WI38 (cell line): ENCODE data around the gene CCDC117.
A peak's percentile ranks its signal among the peaks of the same experiment; 100 is the strongest.
"Not testable (repeated sequence)": the region's sequence is repeated elsewhere in the genome, so short reads cannot be mapped to it uniquely, and the experiment has no call there.

Experiments
- H3K4me3 ChIP-seq: 2 replicates; pipeline ENCODE4 v1.5.1; 2011; ENCODE audit warnings: low read depth, mild to moderate bottlenecking, control low read depth, low read length
- TF ChIP-seq, protein P1 (sequence below): IDR thresholded peaks from 2 replicates; pipeline ENCODE4 v1.5.1; 2012; ENCODE audit warnings: low read depth, mild to moderate bottlenecking, control low read depth, low read length

CCDC117 gene

DNA sequence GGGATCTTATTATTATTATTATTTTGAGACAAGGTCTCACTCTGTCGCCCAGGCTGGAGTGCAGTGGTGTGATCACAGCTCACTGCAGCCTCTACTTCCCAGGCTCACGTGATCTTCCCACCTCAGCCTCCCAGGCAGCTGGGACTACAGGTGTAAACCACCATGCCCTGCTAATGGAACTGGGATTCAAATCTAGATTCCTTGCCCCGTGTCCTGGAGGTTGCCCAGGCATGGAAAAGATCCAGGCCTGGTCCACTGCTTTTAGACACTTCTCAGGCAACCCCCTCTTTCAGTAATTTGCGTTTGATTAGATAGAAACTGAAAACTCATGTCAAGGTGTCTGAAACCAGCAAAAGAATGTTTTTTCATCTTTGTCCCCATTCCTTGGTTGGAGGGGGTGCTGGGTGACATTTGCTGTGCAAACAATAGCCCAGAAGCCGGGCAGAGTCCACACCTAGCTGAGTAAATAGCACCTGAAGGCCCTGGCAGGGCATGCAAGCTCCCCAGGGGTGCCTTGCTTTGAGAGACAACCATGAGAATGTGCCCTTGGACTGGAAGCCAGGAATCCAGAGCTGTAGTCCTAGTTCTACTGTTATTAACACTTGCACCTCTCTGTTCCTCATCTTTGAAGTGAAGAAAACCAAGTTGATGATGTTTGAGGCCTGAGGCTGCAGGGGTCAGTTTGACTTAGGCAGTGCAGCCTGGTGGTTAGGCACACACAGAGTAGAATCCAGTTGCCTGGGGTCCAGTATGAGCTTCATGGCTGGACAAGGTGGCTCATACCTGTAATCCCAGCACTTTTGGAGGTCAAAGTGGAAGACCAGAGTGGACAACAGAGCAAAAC, 47.0 kb downstream of the CCDC117 start:
- TF ChIP-seq, protein P1, sequence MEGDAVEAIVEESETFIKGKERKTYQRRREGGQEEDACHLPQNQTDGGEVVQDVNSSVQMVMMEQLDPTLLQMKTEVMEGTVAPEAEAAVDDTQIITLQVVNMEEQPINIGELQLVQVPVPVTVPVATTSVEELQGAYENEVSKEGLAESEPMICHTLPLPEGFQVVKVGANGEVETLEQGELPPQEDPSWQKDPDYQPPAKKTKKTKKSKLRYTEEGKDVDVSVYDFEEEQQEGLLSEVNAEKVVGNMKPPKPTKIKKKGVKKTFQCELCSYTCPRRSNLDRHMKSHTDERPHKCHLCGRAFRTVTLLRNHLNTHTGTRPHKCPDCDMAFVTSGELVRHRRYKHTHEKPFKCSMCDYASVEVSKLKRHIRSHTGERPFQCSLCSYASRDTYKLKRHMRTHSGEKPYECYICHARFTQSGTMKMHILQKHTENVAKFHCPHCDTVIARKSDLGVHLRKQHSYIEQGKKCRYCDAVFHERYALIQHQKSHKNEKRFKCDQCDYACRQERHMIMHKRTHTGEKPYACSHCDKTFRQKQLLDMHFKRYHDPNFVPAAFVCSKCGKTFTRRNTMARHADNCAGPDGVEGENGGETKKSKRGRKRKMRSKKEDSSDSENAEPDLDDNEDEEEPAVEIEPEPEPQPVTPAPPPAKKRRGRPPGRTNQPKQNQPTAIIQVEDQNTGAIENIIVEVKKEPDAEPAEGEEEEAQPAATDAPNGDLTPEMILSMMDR, result no peak
- H3K4me3 ChIP-seq, result no peak overlapping the region

DNA sequence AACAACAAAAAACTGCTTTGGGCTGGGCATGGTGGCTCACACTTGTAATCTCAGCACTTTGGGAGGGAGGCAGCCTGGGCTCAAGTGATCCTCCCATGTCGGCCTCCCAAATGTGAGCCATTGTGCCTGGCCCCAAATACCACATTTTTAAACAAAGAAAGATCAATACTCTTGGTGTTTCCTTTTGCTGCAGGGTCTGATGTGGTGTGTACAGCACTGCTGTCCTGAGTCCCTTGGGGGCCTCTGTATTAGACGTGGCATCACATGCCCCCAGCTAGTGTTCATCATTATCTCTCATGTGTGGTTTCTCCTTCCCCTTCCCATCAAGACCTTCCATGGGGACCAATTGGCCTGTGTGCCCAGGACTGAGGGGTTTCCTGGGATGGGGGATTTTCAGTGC, 48.4 kb downstream of the CCDC117 start:
- TF ChIP-seq, protein P1, result no peak

DNA sequence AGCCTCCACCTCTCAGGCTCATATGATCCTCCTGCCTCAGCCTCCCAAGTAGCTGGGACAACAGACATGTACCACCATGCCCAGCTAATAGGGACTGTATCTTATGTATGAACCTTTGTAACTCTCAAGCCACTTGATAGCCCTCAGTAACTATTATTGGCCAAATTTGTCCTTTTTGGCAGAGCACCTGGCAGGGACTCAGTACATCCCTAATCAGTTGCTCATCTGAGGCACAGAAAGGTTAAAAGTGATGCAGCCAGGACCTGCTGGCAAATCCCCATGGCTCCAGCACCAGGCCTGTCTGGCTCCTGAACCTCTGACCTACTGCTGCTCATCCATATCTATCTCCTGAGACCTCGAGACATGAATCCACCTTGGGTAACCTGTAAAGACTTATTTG, 49.0 kb downstream of the CCDC117 start:
- TF ChIP-seq, protein P1, result no peak
- no peak overlapping the region for H3K4me3 ChIP-seq

More for the DNA sequence above, 48.4 kb downstream of the CCDC117 start:
- H3K4me3 ChIP-seq, result no peak overlapping the region

DNA sequence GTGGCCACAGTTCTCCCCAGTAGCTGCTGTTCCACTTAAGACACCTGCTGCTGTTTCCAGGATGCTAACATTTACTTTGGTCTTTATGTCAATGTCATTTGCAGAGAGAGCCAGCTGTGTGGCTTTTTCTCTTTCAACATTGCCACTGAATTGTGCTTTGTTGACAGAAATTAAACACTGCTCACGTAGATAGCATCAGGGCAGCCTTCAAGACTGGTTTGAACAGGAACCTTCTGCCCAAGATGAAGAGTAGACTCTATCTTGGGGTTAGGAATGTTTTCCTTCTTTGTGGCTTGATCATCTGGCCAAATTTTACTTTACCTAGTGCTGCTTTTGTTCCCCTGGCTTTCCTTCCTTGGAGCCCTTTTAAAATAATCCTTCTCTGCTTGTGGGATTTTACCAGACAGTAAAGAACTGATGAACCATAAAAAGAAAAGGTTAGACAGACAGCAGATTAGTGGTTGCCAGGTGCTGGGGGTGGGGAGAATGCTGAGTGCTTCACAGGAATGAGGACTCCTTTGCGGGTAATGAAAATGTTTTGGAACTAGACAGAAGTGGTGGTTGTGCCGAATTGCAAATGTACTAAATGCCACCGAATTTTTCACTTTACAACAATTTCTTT, 50.5 kb downstream of the CCDC117 start:
- no peak overlapping the region for H3K4me3 ChIP-seq

DNA sequence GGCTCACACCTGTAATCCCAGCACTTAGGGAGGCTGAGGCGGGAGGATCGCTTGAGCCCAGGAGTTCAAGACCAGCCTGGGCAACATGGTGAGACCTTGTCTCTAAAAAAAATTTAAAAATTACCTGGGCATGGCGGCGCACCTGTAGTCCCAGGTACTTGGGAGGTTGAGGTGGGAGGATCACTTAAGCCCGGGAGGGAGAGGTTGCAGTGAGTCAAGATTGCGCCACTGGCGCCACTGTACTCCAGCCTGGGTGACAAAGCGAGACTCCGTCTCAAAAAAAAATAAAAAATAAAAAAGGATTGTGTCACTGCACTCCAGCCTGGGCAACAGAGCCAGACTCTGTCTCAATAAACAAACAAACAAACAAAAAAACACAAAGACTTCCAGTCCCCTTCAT, 52.0 kb downstream of the CCDC117 start:
- not testable (repeated sequence) for H3K4me3 ChIP-seq

More for the DNA sequence above, 50.5 kb downstream of the CCDC117 start:
- TF ChIP-seq, protein P1, result no peak

DNA sequence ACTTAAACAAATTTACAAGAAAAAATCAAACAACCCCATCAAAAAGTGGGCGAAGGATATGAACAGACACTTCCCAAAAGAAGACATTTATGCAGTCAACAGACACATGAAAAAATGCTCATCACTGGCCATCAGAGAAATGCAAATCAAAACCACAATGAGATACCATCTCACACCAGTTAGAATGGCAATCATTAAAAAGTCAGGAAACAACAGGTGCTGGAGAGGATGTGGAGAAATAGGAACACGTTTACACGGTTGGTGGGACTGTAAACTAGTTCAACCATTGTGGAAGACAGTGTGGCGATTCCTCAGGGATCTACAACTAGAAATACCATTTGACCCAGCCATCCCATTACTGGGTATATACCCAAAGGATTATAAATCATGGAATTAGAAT, 53.9 kb downstream of the CCDC117 start:
- not testable (repeated sequence) for H3K4me3 ChIP-seq

DNA sequence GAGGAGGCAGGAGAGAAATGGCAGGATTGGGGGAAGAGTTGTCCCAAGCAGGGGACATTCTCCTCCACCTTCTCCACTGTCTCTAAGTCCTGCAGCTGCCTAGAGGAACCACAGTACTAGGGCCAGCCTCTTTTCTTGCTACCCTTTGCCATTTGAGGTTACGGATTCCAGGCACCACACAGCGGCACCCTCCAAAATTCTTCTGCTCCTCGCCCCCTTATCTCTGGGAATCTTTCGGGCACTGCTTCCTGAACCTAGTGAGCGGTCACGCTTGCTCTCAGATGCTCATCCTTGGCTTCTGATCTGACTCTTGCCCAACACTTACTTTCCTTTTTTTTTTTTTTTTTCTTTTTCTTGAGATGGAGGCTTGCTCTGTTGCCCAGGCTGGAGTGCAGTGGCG, 54.4 kb downstream of the CCDC117 start:
- H3K4me3 ChIP-seq, result no peak overlapping the region
- TF ChIP-seq, protein P1, result no peak

DNA sequence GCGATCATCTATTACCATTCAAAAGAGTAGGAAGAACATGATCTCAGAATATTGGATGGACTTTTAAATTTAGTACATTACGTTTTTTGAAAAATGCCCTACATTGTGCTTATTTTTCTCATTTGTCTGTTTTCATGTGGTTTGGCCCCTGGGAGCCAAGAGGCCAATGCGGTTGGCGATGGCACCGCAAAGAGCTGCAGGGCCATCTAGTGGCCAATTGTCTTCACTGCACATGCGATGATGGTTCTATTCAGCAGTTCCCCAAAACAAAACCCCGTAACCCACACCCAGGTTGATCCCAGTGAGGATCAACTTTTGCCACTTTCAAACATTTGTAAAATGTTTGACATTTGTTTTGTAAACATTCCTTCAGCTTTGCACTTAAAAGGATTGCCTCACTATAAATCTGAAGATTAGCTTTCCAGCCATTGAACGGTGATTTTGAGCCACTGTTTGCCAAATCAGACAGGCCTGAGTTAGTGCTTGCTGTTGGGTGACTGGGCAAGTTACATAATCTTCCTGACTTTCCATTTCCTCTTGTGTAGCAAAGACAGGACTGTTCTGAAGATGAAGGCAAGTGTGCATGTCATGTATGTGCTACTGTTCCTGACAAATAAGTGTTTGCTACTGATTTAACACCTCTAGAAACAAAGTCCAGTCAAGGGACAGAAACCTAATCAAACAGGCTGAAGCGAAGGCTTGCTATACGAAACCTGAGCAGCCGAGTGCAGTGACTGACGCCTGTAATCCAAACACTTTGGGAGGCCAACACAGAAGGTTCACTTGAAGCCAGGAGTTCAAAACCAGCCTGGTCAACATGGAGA, 57.1 kb downstream of the CCDC117 start:
- H3K4me3 ChIP-seq, result no peak overlapping the region
- TF ChIP-seq, protein P1, result peak; percentile 93
